Measurements from ENCODE around the gene ADARB2. TPM values are rescaled to one million over a fixed set of nuclear protein-coding genes. Genes with fewer than 3 reads are reported as not detected.

Gene ADARB2
- total and polyA plus RNA-seq, 3 donors from 2014 or later, result 8.5 to 13.0 (median 10.4) TPM

- H3K4me1 ChIP-seq, result no peaks in the 10 kb centered on the region
- no peak overlapping the region for H3K27ac ChIP-seq
- H3K4me3 ChIP-seq, result no peak overlapping the region
- H3K9me3 ChIP-seq, result no peaks in the 10 kb centered on the region
- intact Hi-C loops (cut with DNase I; ENCODE audit: low total_unique reads), result no loop called here
- no peaks in the 10 kb centered on the region for H3K36me3 ChIP-seq (ENCODE audit: low read depth, missing control alignments)
- WGBS, 2 donors, result 84 to 85% methylated on average over 5 of the region's 5 CpGs
- TF ChIP-seq POLR2A (IDR thresholded peaks at IDR 0.05), result no peak
- no peak for TF ChIP-seq CTCF (IDR thresholded peaks at IDR 0.05)
- no peaks in the 10 kb centered on the region for H3K27me3 ChIP-seq
- DNase-seq, result no peak
These were observed 388.6 kb downstream of the ADARB2 start for GRCh38 chr10:1348773-1349050.

GRCh38 chr10:1347962-1348772, 389.2 kb downstream of the ADARB2 start:
- DNase-seq, result no peak
- no peaks in the 10 kb centered on the region for H3K27me3 ChIP-seq
- 63 to 69% methylated on average over 11 to 17 of the region's 17 CpGs for WGBS, 2 donors

GRCh38 chr10:1347525-1347924, 389.8 kb downstream of the ADARB2 start:
- H3K36me3 ChIP-seq (ENCODE audit: low read depth, missing control alignments), result no peaks in the 10 kb centered on the region
- intact Hi-C loops (cut with DNase I; ENCODE audit: low total_unique reads), result no loop called here
- H3K27ac ChIP-seq, result no peak overlapping the region
- DNase-seq, result no peak
- no peaks in the 10 kb centered on the region for H3K27me3 ChIP-seq
- WGBS, 2 donors, result 94 to 96% methylated on average over 12 to 15 of the region's 15 CpGs
- TF ChIP-seq CTCF (IDR thresholded peaks at IDR 0.05) (no peak), POLR2A (IDR thresholded peaks at IDR 0.05) (no peak)
- H3K9me3 ChIP-seq, result no peaks in the 10 kb centered on the region
- no peak overlapping the region for H3K4me3 ChIP-seq
- no peaks in the 10 kb centered on the region for H3K4me1 ChIP-seq

More at GRCh38 chr10:1347962-1348772, 389.2 kb downstream of the ADARB2 start:
- Histone ChIP-seq H3K36me3 (ENCODE audit: low read depth, missing control alignments) (no peaks in the 10 kb centered on the region), H3K4me3 (no peak overlapping the region), H3K27ac (no peak overlapping the region), H3K4me1 (no peaks in the 10 kb centered on the region), H3K9me3 (no peaks in the 10 kb centered on the region)
- TF ChIP-seq CTCF (IDR thresholded peaks at IDR 0.05) (no peak), POLR2A (IDR thresholded peaks at IDR 0.05) (no peak)
- intact Hi-C loops (cut with DNase I; ENCODE audit: low total_unique reads), result no loop called here

GRCh38 chr10:1346201-1346600, 391.1 kb downstream of the ADARB2 start:
- Histone ChIP-seq H3K9me3 (no peaks in the 10 kb centered on the region), H3K27ac (no peak overlapping the region), H3K4me3 (no peak overlapping the region), H3K4me1 (no peaks in the 10 kb centered on the region), H3K27me3 (no peaks in the 10 kb centered on the region), H3K36me3 (ENCODE audit: low read depth, missing control alignments) (no peaks in the 10 kb centered on the region)
- TF ChIP-seq CTCF (IDR thresholded peaks at IDR 0.05) (no peak), POLR2A (IDR thresholded peaks at IDR 0.05) (no peak)
- intact Hi-C loops (cut with DNase I; ENCODE audit: low total_unique reads), result no loop called here
- DNase-seq, result no peak
- WGBS, 2 donors, result 92 to 95% methylated on average over 8 of the region's 8 CpGs

GRCh38 chr10:1345368-1345767, 392.0 kb downstream of the ADARB2 start:
- Histone ChIP-seq H3K4me1 (no peaks in the 10 kb centered on the region), H3K9me3 (no peaks in the 10 kb centered on the region), H3K36me3 (ENCODE audit: low read depth, missing control alignments) (no peaks in the 10 kb centered on the region), H3K4me3 (no peak overlapping the region), H3K27ac (no peak overlapping the region), H3K27me3 (no peaks in the 10 kb centered on the region)
- WGBS, 2 donors, result 42 to 67% methylated on average over 1 to 4 of the region's 4 CpGs
- TF ChIP-seq POLR2A (IDR thresholded peaks at IDR 0.05) (no peak), CTCF (IDR thresholded peaks at IDR 0.05) (no peak)
- peak; percentile 30 for DNase-seq
- intact Hi-C loops (cut with DNase I; ENCODE audit: low total_unique reads), result no loop called here

Measured in testis (tissue), 3 donors.